GM12878 (cell line): Measurements from ENCODE around the gene USP25. TPM values are rescaled to one million over a fixed set of nuclear protein-coding genes. Genes with fewer than 3 reads are reported as not detected.

Experiments
- ATAC-seq: fragments of 200-7000 bp; cut with Tn5 transposase; 3 replicates; pipeline ENCODE4 v1.9.1; 2020; ENCODE audit warnings: mild to moderate bottlenecking, moderate library complexity
- BruUV-seq: library from RNA; stranded (reverse); fragments of 400-500 nt; replicated peaks from 2 replicates; lab custom pipeline; 2021; lab: Mats Ljungman, UMichigan
- CTCF ChIA-PET: fragments of 300-600 bp; sonication (Branson Sonifier 250); formaldehyde crosslinking; extraction: SDS; loops from one replicate; lab custom pipeline; 2021; ENCODE audit warnings: inconsistent platforms; lab: Yijun Ruan, JAX
- POLR2A ChIA-PET: fragments of 350-600 bp; formaldehyde crosslinking; extraction: SDS; loops from one replicate; lab custom pipeline; 2021; ENCODE audit warnings: inconsistent platforms; lab: Charles Lee
- RAD21 ChIA-PET: fragments of 300-600 bp; sonication (Branson Sonifier 250); formaldehyde crosslinking; loops from one replicate; lab custom pipeline; 2023; ENCODE audit warnings: antibody characterized with exemption; ENCODE audit not compliant: unreplicated experiment; lab: Charles Lee
- SMC1A ChIA-PET: fragments of 300-600 bp; sonication (Branson Sonifier 250); formaldehyde crosslinking; loops from one replicate; lab custom pipeline; 2023; ENCODE audit not compliant: unreplicated experiment, uncharacterized antibody; lab: Charles Lee
- DNase-seq: peaks from one replicate; pipeline ENCODE4 v3.0.0-alpha.2; 2011; ENCODE audit warnings: low read depth, low spot score
- FAIRE-seq: peaks from 3 replicates; lab custom pipeline; 2011; peaks lifted over from hg19 to GRCh38; lab: Jason Lieb, UNC
- H2AFZ ChIP-seq: 2 replicates; pipeline ENCODE4 v1.6.0; 2011; ENCODE audit warnings: low read depth, low read length, control low read depth; ENCODE audit not compliant: control insufficient read depth
- H3K27ac ChIP-seq: 2 replicates; pipeline ENCODE4 v1.5.1; 2011; ENCODE audit warnings: control low read depth; ENCODE audit not compliant: control insufficient read depth, insufficient read depth
- H3K27me3 ChIP-seq, 2 experiments: replicated peaks in 1 of 2; 2 replicates each; pipeline versions ENCODE4 v1.6.0 to v1.6.1; 2011; ENCODE audit warnings: low read length in 1 of 2; ENCODE audit not compliant: control insufficient read depth in 2 of 2, insufficient read depth in 2 of 2
- H3K36me3 ChIP-seq, 2 experiments: 2 replicates each; pipeline ENCODE4 v1.5.1; 2011; ENCODE audit warnings: low read length in 1 of 2; ENCODE audit not compliant: control insufficient read depth in 2 of 2, insufficient read depth in 2 of 2
- H3K4me1 ChIP-seq: 2 replicates; pipeline ENCODE4 v1.6.1; 2011; ENCODE audit warnings: mild to moderate bottlenecking, low read length, moderate library complexity, mixed read lengths; ENCODE audit not compliant: control insufficient read depth, insufficient read depth
- H3K4me2 ChIP-seq: 2 replicates; pipeline ENCODE4 v1.6.0; 2011; ENCODE audit warnings: control low read depth; ENCODE audit not compliant: control insufficient read depth, insufficient read depth
- H3K4me3 ChIP-seq: fragments of 200-600 bp; sonication (generic); 2 replicates; pipeline ENCODE4 v1.5.1; 2016
- H3K79me2 ChIP-seq: 2 replicates; pipeline ENCODE4 v1.6.0; 2011; ENCODE audit warnings: low read length; ENCODE audit not compliant: control insufficient read depth, insufficient read depth
- H3K9ac ChIP-seq: 2 replicates; pipeline ENCODE4 v1.8.0; 2011; ENCODE audit warnings: low read length, control low read depth, mixed read lengths; ENCODE audit not compliant: control insufficient read depth, insufficient read depth
- H3K9me3 ChIP-seq: replicated peaks from 3 replicates; pipeline ENCODE4 v1.5.1; 2011; ENCODE audit warnings: mild to moderate bottlenecking, low read length; ENCODE audit not compliant: control insufficient read depth, insufficient read depth
- H4K20me1 ChIP-seq: 2 replicates; pipeline ENCODE4 v1.6.0; 2011; ENCODE audit not compliant: control insufficient read depth, insufficient read depth
- CBX5 ChIP-seq: sonication (generic); IDR thresholded peaks from 2 replicates; pipeline ENCODE4 v1.6.1; 2016; ENCODE audit warnings: low read depth, moderate library complexity, mild to moderate bottlenecking, inconsistent platforms
- CHD1 ChIP-seq: IDR thresholded peaks from 2 replicates; pipeline ENCODE4 v1.6.1; 2012; ENCODE audit warnings: low read depth, low read length, improper control_type of control experiment
- E4F1 ChIP-seq: fragments of 450-650 bp; IDR thresholded peaks from 2 replicates; pipeline ENCODE4 v1.6.1; 2018; ENCODE audit warnings: borderline replicate concordance, mild to moderate bottlenecking; ENCODE audit not compliant: partially characterized antibody
- EED ChIP-seq: sonication (generic); IDR thresholded peaks from 2 replicates; pipeline ENCODE4 v1.6.1; 2016; ENCODE audit warnings: antibody characterized with exemption, low read depth
- IKZF2 ChIP-seq, 2 experiments: fragments of 450-650 bp; IDR thresholded peaks; 2 replicates each; pipeline ENCODE4 v1.6.1; 2017; ENCODE audit warnings: mild to moderate bottlenecking in 2 of 2, moderate library complexity in 2 of 2
- MYC ChIP-seq: IDR thresholded peaks from 2 replicates; pipeline ENCODE4 v1.6.1; 2011; ENCODE audit warnings: mild to moderate bottlenecking, low read length, moderate library complexity, inconsistent platforms; ENCODE audit not compliant: insufficient read depth, insufficient replicate concordance, insufficient read length, severe bottlenecking
- NFIC ChIP-seq: IDR thresholded peaks from 2 replicates; pipeline ENCODE4 v1.6.1; 2012; ENCODE audit warnings: low read depth, mild to moderate bottlenecking, inconsistent platforms, low read length, moderate library complexity
- PRDM15 ChIP-seq: fragments of 450-650 bp; formaldehyde crosslinking; IDR thresholded peaks from 2 replicates; pipeline ENCODE4 v1.4.0; 2020; ENCODE audit warnings: mild to moderate bottlenecking, moderate library complexity
- SMARCA5 ChIP-seq: fragments of 450-650 bp; IDR thresholded peaks from 2 replicates; pipeline ENCODE4 v1.6.1; 2017; ENCODE audit warnings: mild to moderate bottlenecking
- SP1 ChIP-seq: IDR thresholded peaks from one replicate; pipeline ENCODE4 v1.6.1; 2011; ENCODE audit warnings: low read depth, low read length
- TARDBP ChIP-seq: IDR thresholded peaks from 2 replicates; pipeline ENCODE4 v1.6.1; 2016; ENCODE audit warnings: borderline replicate concordance
- ZNF217 ChIP-seq: fragments of 450-650 bp; IDR thresholded peaks from 2 replicates; pipeline ENCODE4 v1.6.1; 2017; ENCODE audit warnings: antibody characterized with exemption, mild to moderate bottlenecking
- ZNF274 ChIP-seq: IDR thresholded peaks from one replicate; pipeline ENCODE4 v1.8.0; 2011; ENCODE audit not compliant: insufficient read length, insufficient read depth
- ZZZ3 ChIP-seq: IDR thresholded peaks from 2 replicates; pipeline ENCODE4 v1.6.1; 2011; ENCODE audit warnings: low read depth; ENCODE audit not compliant: control insufficient read depth, insufficient read length
- WGBS: methylation state at CpG from one replicate; pipeline ENCODE4 v1.1.6; 2016; ENCODE audit warnings: low lambda C conversion rate; ENCODE audit not compliant: insufficient replicate concordance, insufficient coverage; ENCODE audit errors: missing lambda C conversion rate; 5-methylcytosine and 5-hydroxymethylcytosine counted together
- in situ Hi-C: fragments of 300-500 bp; cut with MboI; formaldehyde crosslinking; loops from 9 replicates; pipeline ENCODE4 v1.14.3; 2018; ENCODE audit warnings: mixed read lengths
- intact Hi-C: fragments of 100-400 bp; cut with micrococcal nuclease; formaldehyde crosslinking; loops from one replicate; pipeline ENCODE4 v1.14.2; 2022; ENCODE audit not compliant: unreplicated experiment
- polyA plus RNA-seq, 11 experiments: library from polyadenylated mRNA; depleted of rRNA in 4 of 11; unstranded in 6 of 11; stranded (reverse) in 5 of 11; fragments of >200 nt; fragmentation: Nextera tagmentation in 4 of 11; fragmentation: Illumina TruSeq in 1 of 11; extraction: Ambion mirVana in 4 of 11; extraction: Trizol in 1 of 11; gene quantifications; 1 replicate in 1 of 11; 2 replicates in 10 of 11; pipeline versions ENCODE4 v1.2.1 to v1.2.3, GENCODE V29; 2011 to 2016; ENCODE audit warnings: inconsistent platforms in 2 of 11, missing spikeins in 2 of 11, low read depth in 1 of 11
- total RNA-seq, 4 experiments: library from RNA; depleted of rRNA in 3 of 4; stranded (reverse); fragments of >200 nt in 3 of 4; fragmentation: Illumina TruSeq in 1 of 4; extraction: Trizol in 1 of 4; gene quantifications; 2 replicates each; pipeline versions ENCODE4 v1.2.1 to v1.2.3, GENCODE V29; 2013 to 2021
- TF ChIP-seq, protein P1 (sequence below): fragments of 450-650 bp; conservative IDR thresholded peaks from 2 replicates; pipeline ENCODE4 v1.6.1; 2017; ENCODE audit warnings: mild to moderate bottlenecking, moderate library complexity

The USP25 gene
- total and polyA plus RNA-seq, 10 of the 15 experiments (the other 5 are each of a cell fraction or from before 2014, with no cell fraction given) = 1.5 to 31.3 (median 23.4) TPM

DNA sequence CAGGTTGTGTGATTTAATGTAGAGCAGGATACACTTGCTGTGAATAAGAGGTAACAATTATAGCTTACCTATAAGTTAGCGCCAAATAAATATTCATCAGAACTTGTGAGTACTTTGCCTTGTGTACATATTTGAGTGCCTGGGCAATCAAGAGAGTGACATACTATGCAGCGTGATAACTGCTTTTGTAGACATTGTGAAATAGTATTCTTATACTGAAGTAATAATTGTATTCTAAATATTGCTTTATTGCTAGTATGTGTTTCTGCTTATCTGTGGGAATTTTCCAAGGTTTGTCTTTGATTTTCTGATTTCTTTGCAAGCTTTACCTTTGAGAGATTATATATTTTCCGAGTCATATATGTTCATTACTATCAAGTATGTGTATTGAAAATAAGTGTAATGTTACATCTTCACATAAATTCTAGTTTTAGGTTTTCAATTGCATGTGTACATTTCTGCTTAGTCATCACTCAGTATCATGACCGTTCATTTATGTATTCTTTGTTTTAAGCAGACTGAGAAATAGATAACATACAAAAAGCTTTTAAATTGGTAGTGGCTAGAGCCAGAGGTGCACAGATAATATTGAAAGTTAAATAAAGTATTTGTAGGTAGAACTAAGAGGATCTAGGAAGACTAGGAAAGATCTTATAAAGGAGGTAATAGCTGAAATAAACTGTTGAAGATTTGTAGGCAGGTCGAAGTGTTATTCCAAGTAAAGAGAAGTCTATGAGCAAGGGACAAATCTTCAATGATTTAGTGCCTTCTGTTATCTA lies 19.5 kb downstream of the USP25 start (continued):
- TF ChIP-seq IKZF2 (IDR thresholded peaks at IDR 0.05) (no peak), ZNF217 (no peak), ZZZ3 (no peak), TARDBP (no peak)

- Histone ChIP-seq H3K27ac (no peak overlapping the region), H3K9ac (no peak overlapping the region), H2AFZ (no peak overlapping the region), H3K36me3 (no peaks in the 10 kb centered on the region), H4K20me1 (no peaks in the 10 kb centered on the region), H3K4me3 (no peak overlapping the region), H3K4me2 (no peak overlapping the region), H3K27me3 (no peaks in the 10 kb centered on the region), H3K79me2 (peaks cover 23% of the 10 kb centered on the region), H3K9me3 (peaks cover 2% of the 10 kb centered on the region), H3K4me1 (no peaks in the 10 kb centered on the region)
- TF ChIP-seq SP1 = no peak
- TF ChIP-seq CHD1 = no peak
- TF ChIP-seq, protein P1, sequence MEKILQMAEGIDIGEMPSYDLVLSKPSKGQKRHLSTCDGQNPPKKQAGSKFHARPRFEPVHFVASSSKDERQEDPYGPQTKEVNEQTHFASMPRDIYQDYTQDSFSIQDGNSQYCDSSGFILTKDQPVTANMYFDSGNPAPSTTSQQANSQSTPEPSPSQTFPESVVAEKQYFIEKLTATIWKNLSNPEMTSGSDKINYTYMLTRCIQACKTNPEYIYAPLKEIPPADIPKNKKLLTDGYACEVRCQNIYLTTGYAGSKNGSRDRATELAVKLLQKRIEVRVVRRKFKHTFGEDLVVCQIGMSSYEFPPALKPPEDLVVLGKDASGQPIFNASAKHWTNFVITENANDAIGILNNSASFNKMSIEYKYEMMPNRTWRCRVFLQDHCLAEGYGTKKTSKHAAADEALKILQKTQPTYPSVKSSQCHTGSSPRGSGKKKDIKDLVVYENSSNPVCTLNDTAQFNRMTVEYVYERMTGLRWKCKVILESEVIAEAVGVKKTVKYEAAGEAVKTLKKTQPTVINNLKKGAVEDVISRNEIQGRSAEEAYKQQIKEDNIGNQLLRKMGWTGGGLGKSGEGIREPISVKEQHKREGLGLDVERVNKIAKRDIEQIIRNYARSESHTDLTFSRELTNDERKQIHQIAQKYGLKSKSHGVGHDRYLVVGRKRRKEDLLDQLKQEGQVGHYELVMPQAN = no peak
- TF ChIP-seq MYC = no peak
- no peak for TF ChIP-seq SMARCA5
- no peak for TF ChIP-seq EED
- no peak for TF ChIP-seq ZNF274
- no peak for TF ChIP-seq PRDM15
- TF ChIP-seq E4F1 = no peak
- TF ChIP-seq NFIC = no peak
- TF ChIP-seq CBX5 = no peak
- ChIA-PET RAD21 (no interaction called here), SMC1A (interaction anchor here (1.0 to 1.5 kb wide), 3 partner anchors 10 to 35 kb away, joined by 3 read pairs; no protein-coding TSS in a partner anchor), CTCF (no interaction called here), POLR2A (no interaction called here)
- FAIRE-seq (no peak), ATAC-seq (no peak), DNase-seq (no peak)
- no TSS peak for BruUV-seq
- intact Hi-C loops = no loop called here
- in situ Hi-C loops = loop anchor here (25.0 kb wide), 4 partner anchors 713 to 1862 kb away; partner anchors contain the start of gene BTG3
- WGBS = 89% methylated on average over 2 of the region's 2 CpGs
These were observed 20.0 kb downstream of the USP25 start for GRCh38 chr21:15749861-15750159.
